Measurements from ENCODE around the gene GPR78.

- TF ChIP-seq NRF1 (IDR thresholded peaks at IDR 0.05; ENCODE audit: low read depth, low read length) (no peak), FOXJ3 (CRISPR knock-in tag; IDR thresholded peaks at IDR 0.05) (no peak), SIN3A (IDR thresholded peaks at IDR 0.05; ENCODE audit: borderline replicate concordance, low read depth, low read length) (no peak), CTCF (IDR thresholded peaks at IDR 0.05) (no peak)
Observed at GRCh38 chr4:8616831-8617230, 36.6 kb downstream of the GPR78 start.

All from SK-N-SH (cell line).